ENCODE results near the gene HS3ST5. TPM values are rescaled to one million over a fixed set of nuclear protein-coding genes. Genes with fewer than 3 reads are reported as not detected.

The HS3ST5 gene
- polyA plus RNA-seq, 1 donor (not counting 4 experiments of a cell fraction or from before 2014, with no cell fraction given) = not detected

GRCh38 chr6:114063956-114064355 is 278.9 kb downstream of the HS3ST5 start:
- H3K79me2 ChIP-seq (ENCODE audit: control insufficient read depth, insufficient read depth, low read length) = no peaks in the 10 kb centered on the region
- no peaks in the 10 kb centered on the region for H3K9me1 ChIP-seq (ENCODE audit: control insufficient read depth, extremely low read depth, insufficient read depth, low read length)
- no peak overlapping the region for H3K4me3 ChIP-seq (ENCODE audit: control insufficient read depth in 2 of 3, extremely low read depth in 1 of 3, insufficient read depth in 2 of 3, low read depth in 1 of 3, low read length in 3 of 3)
- H3K9ac ChIP-seq (ENCODE audit: control insufficient read depth, extremely low read depth, insufficient read depth, low read length) = no peak overlapping the region
- no peaks in the 10 kb centered on the region for H3K27me3 ChIP-seq (ENCODE audit: control insufficient read depth, extremely low read depth, insufficient read depth, low read length)
- H3K27ac ChIP-seq (ENCODE audit: control insufficient read depth, insufficient read depth, low read length) = no peak overlapping the region
- no peaks in the 10 kb centered on the region for H3K4me1 ChIP-seq (ENCODE audit: control insufficient read depth, extremely low read depth, insufficient read depth, low read length)
- no peak overlapping the region for H2AFZ ChIP-seq (ENCODE audit: control insufficient read depth, low read length)
- H3K9me3 ChIP-seq (ENCODE audit: control insufficient read depth, low read depth, low read length) = no peaks in the 10 kb centered on the region
- H3K36me3 ChIP-seq (ENCODE audit: control insufficient read depth in 2 of 2, extremely low read depth in 1 of 2, insufficient read depth in 2 of 2, low read length in 2 of 2) = no peaks in the 10 kb centered on the region
- dilution Hi-C loops (cut with MboI; ENCODE audit: extremely low pct_ligation_motif_present, low sequenced_read_pairs) = no loop called here
- FAIRE-seq (no peak), DNase-seq (ENCODE audit: low read depth, low spot score) (no peak)
- H3K4me2 ChIP-seq (ENCODE audit: control insufficient read depth, extremely low read depth, insufficient read depth, low read depth, low read length) = no peak overlapping the region
- TF ChIP-seq CTCF (optimal IDR thresholded peaks at IDR 0.05 in 1 of 3, IDR thresholded peaks at IDR 0.05 in 1 of 3, conservative IDR thresholded peaks at IDR 0.05 in 1 of 3; ENCODE audit: extremely low read depth in 1 of 3, insufficient read depth in 2 of 3, low read length in 3 of 3) = no peak
- H4K20me1 ChIP-seq (ENCODE audit: control insufficient read depth, extremely low read depth, insufficient read depth, low read length) = no peaks in the 10 kb centered on the region

- H3K9ac ChIP-seq (ENCODE audit: control insufficient read depth, extremely low read depth, insufficient read depth, low read length) = no peak overlapping the region
- no peaks in the 10 kb centered on the region for H3K36me3 ChIP-seq (ENCODE audit: control insufficient read depth in 2 of 2, extremely low read depth in 1 of 2, insufficient read depth in 2 of 2, low read length in 2 of 2)
- H3K27ac ChIP-seq (ENCODE audit: control insufficient read depth, insufficient read depth, low read length) = no peak overlapping the region
- H3K9me3 ChIP-seq (ENCODE audit: control insufficient read depth, low read depth, low read length) = no peaks in the 10 kb centered on the region
- H3K4me3 ChIP-seq (ENCODE audit: control insufficient read depth in 2 of 3, extremely low read depth in 1 of 3, insufficient read depth in 2 of 3, low read depth in 1 of 3, low read length in 3 of 3) = no peak overlapping the region
- H3K9me1 ChIP-seq (ENCODE audit: control insufficient read depth, extremely low read depth, insufficient read depth, low read length) = no peaks in the 10 kb centered on the region
- no peaks in the 10 kb centered on the region for H3K27me3 ChIP-seq (ENCODE audit: control insufficient read depth, extremely low read depth, insufficient read depth, low read length)
- dilution Hi-C loops (cut with MboI; ENCODE audit: extremely low pct_ligation_motif_present, low sequenced_read_pairs) = no loop called here
- H4K20me1 ChIP-seq (ENCODE audit: control insufficient read depth, extremely low read depth, insufficient read depth, low read length) = no peaks in the 10 kb centered on the region
- H3K79me2 ChIP-seq (ENCODE audit: control insufficient read depth, insufficient read depth, low read length) = no peaks in the 10 kb centered on the region
- FAIRE-seq (no peak), DNase-seq (ENCODE audit: low read depth, low spot score) (no peak)
- H3K4me2 ChIP-seq (ENCODE audit: control insufficient read depth, extremely low read depth, insufficient read depth, low read depth, low read length) = no peak overlapping the region
- no peak for TF ChIP-seq EZH2 (IDR thresholded peaks at IDR 0.05; ENCODE audit: low read length)
- TF ChIP-seq CTCF (optimal IDR thresholded peaks at IDR 0.05 in 1 of 3, IDR thresholded peaks at IDR 0.05 in 1 of 3, conservative IDR thresholded peaks at IDR 0.05 in 1 of 3; ENCODE audit: extremely low read depth in 1 of 3, insufficient read depth in 2 of 3, low read length in 3 of 3) = no peak
- no peak overlapping the region for H2AFZ ChIP-seq (ENCODE audit: control insufficient read depth, low read length)
- no peaks in the 10 kb centered on the region for H3K4me1 ChIP-seq (ENCODE audit: control insufficient read depth, extremely low read depth, insufficient read depth, low read length)
Observed at GRCh38 chr6:114062199-114062598, 280.6 kb downstream of the HS3ST5 start.
